C4-2B (cell line): ENCODE results near the gene FBXO34.

Experiments used
- H3K27ac ChIP-seq: fragments of 450-650 bp; 2 replicates; pipeline ENCODE4 v1.5.1; 2017
- CTCF ChIP-seq: fragments of 450-650 bp; conservative IDR thresholded peaks from 2 replicates; pipeline ENCODE4 v1.5.1; 2017; ENCODE audit warnings: mild to moderate bottlenecking
- ZFX ChIP-seq: fragments of 450-650 bp; IDR thresholded peaks from 2 replicates; pipeline ENCODE4 v1.6.1; 2017

FBXO34 gene

GRCh38 chr14:55356913-55357312 lies 85.7 kb downstream of the FBXO34 start:
- TF ChIP-seq ZFX (no peak), CTCF (no peak)
- no peak overlapping the region for H3K27ac ChIP-seq

GRCh38 chr14:55359307-55359706 lies 88.1 kb downstream of the FBXO34 start:
- no peak for TF ChIP-seq ZFX
- TF ChIP-seq CTCF, result no peak
- H3K27ac ChIP-seq, result no peak overlapping the region

DNA sequence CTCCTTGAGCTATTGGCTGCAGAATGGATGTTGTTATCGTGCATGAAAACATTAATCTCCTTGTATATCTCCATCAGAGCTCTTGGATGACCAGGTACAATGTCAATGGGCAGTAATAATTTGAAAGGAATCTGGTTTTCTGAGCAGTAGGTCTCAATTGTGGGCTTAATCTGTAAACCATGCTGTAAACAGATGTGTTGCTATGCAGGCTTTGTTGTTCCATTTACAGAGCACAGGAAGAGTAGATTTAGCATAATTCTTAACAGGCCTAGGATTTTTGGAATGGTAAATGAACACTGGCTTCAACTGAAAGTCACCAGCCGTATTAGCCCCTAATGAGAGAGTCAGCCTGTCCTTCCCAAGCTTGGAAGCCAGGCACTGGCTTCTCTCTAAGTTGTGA lies 90.0 kb downstream of the FBXO34 start:
- TF ChIP-seq CTCF (no peak), ZFX (no peak)
- H3K27ac ChIP-seq, result no peak overlapping the region

DNA sequence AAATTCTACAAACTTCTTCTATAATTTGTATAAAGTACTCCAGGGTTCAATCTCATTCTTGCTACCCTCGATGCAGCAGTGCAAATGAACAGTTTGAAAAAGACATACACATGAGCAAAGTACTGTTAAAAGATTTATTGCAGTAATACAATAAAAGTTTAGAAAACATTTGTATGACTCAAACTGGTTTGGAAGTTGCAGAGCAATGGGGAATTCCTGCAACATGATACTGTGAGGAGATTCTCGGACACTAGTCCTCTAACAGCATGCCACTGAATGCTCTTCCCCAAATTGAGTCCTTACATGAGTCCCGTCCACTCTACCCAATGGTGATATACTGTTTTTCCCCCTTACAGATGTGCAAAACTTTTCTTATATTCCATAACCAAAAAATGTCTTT lies 95.0 kb downstream of the FBXO34 start:
- no peak for TF ChIP-seq ZFX
- no peak for TF ChIP-seq CTCF
- no peak overlapping the region for H3K27ac ChIP-seq

DNA sequence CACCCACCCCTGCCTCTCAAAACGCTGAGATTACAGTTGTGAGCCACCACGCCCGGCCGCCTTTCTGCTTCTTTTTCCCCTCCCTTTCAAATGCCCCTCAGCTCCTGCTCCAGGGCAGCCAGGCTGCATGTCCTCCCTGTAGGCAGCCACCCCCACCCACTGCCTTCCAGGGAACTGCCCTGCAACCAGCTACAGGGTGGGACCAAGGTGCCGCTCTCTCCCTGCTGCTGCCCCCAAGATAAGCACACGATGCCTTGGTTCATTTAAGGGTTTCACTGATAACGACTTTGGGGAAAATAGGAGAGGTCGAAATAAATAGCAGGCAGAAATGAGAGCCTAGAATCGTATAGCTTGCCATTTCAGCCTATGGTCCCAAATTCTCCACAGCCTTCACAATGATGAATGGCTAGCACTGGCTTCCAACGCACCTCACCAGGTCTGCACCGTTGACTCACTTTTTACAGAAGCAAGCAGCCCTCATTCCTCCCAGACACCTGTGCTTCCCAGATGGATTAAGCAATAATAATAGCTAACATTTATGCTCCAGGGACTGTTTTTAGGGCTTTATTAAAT lies 99.7 kb downstream of the FBXO34 start:
- TF ChIP-seq ZFX, result no peak
- no peak for TF ChIP-seq CTCF
- H3K27ac ChIP-seq, result no peak overlapping the region

- no peak overlapping the region for H3K27ac ChIP-seq
- TF ChIP-seq ZFX, result no peak
- no peak for TF ChIP-seq CTCF
Observed at GRCh38 chr14:55372423-55372822, 101.2 kb downstream of the FBXO34 start.

- TF ChIP-seq CTCF (no peak), ZFX (no peak)
- no peak overlapping the region for H3K27ac ChIP-seq
Observed at GRCh38 chr14:55372825-55373224, 101.6 kb downstream of the FBXO34 start.
